ENCODE data around the gene KLHL18. TPM values are rescaled to one million over a fixed set of nuclear protein-coding genes. Genes with fewer than 3 reads are reported as not detected.

Gene KLHL18
- total RNA-seq, 1 experiment from 2014 or later: 28.6 TPM

- Histone ChIP-seq H3K27me3 (ENCODE audit: low read length) (no peaks in the 10 kb centered on the region), H3K79me2 (ENCODE audit: low read length) (peaks cover 65% of the 10 kb centered on the region), H3K36me3 (ENCODE audit: low read depth, low read length) (0 out of 2 replicates have a peak, but pooled peaks cover 3% of the 10 kb centered on the region), H4K20me1 (ENCODE audit: low read length) (peaks cover 25% of the 10 kb centered on the region), H3K4me2 (ENCODE audit: low read length) (peak within 1 kb of the TSS; percentile 92), H3K27ac (ENCODE audit: low read length) (peak within 1 kb of the TSS; percentile 86), H3F3A (ENCODE audit: low read length, unreplicated experiment) (no peaks in the 10 kb centered on the region), H2AFZ (ENCODE audit: low read length) (peak within 1 kb of the TSS; percentile 79), H3K9me3 (ENCODE audit: low read length) (no peaks in the 10 kb centered on the region), H3K9me2 (replicated peaks; ENCODE audit: low read length) (no peaks in the 10 kb centered on the region), H3K4me1 (ENCODE audit: insufficient read depth, low read length) (peaks cover 31% of the 10 kb centered on the region), H3K9ac (ENCODE audit: low read length) (peak within 1 kb of the TSS; percentile 96), H3K4me3 (ENCODE audit: low read length) (peak within 1 kb of the TSS; percentile 77)
- peak; percentile 99 for DNase-seq
- intact Hi-C loops (cut with micrococcal nuclease): loop anchor here (10.0 kb wide), 2 partner anchors 96 to 1174 kb away; partner anchors contain the start of genes KIF9, KLHL18 and PFKFB4
- TF ChIP-seq, protein P1, sequence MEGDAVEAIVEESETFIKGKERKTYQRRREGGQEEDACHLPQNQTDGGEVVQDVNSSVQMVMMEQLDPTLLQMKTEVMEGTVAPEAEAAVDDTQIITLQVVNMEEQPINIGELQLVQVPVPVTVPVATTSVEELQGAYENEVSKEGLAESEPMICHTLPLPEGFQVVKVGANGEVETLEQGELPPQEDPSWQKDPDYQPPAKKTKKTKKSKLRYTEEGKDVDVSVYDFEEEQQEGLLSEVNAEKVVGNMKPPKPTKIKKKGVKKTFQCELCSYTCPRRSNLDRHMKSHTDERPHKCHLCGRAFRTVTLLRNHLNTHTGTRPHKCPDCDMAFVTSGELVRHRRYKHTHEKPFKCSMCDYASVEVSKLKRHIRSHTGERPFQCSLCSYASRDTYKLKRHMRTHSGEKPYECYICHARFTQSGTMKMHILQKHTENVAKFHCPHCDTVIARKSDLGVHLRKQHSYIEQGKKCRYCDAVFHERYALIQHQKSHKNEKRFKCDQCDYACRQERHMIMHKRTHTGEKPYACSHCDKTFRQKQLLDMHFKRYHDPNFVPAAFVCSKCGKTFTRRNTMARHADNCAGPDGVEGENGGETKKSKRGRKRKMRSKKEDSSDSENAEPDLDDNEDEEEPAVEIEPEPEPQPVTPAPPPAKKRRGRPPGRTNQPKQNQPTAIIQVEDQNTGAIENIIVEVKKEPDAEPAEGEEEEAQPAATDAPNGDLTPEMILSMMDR (conservative IDR thresholded peaks at IDR 0.05; ENCODE audit: low read depth, low read length): no peak
- TF ChIP-seq EZH2phosphoT487 (IDR thresholded peaks at IDR 0.05; ENCODE audit: borderline replicate concordance, low read length): no peak
- TF ChIP-seq EZH2 (IDR thresholded peaks at IDR 0.05; ENCODE audit: low read length, unreplicated experiment): no peak
- ChIA-PET POLR2A (ENCODE audit: unreplicated experiment) (interaction anchor here (0.5 to 0.7 kb wide), 4 partner anchors 16 to 808 kb away, joined by 3 to 5 read pairs (median 4); partner anchors contain the start of gene CDC25A), CTCF (interaction anchor here (0.5 to 0.6 kb wide), 2 partner anchors 27 to 1869 kb away, joined by 6 to 7 read pairs; no protein-coding TSS in a partner anchor)
- TSS peak; percentile 60 for BruUV-seq (replicated peaks)
- peak; percentile 79 for ATAC-seq
Measured at GRCh38 chr3:47380601-47381316, 98.0 kb downstream of the KLHL18 start, which contains the start of gene PTPN23. Gene PTPN23, plus strand, starts transcription at chr3:47381021. Its CDS starts 76 bp downstream, at chr3:47381097.

DNA sequence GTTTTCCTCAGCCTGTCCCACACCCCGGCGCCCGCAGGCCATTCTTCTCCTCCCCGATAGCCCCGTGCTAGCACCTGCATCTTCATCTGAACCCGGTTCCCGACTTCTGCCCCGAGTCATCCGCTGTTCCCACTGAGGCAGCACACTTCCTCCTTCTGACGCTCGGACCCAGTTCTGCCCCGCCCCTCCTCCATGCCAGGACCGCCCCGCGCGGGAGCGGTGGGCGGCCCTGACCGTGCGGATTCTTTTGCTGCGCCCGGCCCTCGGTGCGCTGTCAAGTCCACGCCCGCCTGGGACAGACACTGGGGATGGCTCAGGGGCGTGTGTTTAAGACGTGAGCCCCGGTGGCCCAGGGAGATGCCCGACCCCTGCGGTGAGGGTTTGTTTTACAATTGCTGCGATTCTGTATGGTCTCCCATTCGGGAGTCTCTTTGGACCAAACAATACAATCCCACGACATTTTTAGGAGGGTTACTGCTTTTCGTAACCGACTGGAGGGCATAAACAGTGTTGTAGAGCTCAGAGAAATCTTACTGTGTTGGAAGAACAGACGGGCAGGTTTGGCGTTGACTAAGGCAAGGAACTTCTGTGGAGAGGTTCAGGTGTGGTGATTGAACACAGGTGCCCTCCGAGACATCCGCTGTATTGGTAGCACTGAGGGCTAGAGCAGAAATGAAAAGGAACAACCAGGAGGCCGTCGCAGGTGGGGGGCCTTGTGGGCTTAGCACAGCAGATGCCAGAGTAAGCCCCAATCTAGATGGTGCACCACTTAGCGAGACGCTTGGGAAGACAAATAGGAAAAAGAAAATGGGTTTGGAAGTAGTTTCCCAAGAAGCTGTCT, 98.8 kb downstream of the KLHL18 start:
- intact Hi-C loops (cut with micrococcal nuclease): loop anchor here (10.0 kb wide), 2 partner anchors 97 to 1173 kb away; partner anchors contain the start of genes KIF9, KLHL18 and PFKFB4
- ATAC-seq (peak; percentile 80), DNase-seq (peak; percentile 86)
- Histone ChIP-seq H3K4me3 (ENCODE audit: low read length) (peak overlapping the region; percentile 77), H3K27me3 (ENCODE audit: low read length) (no peaks in the 10 kb centered on the region), H3K79me2 (ENCODE audit: low read length) (peaks cover 72% of the 10 kb centered on the region), H3K27ac (ENCODE audit: low read length) (peak overlapping the region; percentile 86), H3K4me1 (ENCODE audit: insufficient read depth, low read length) (peaks cover 32% of the 10 kb centered on the region), H3K36me3 (ENCODE audit: low read depth, low read length) (peaks cover 4% of the 10 kb centered on the region; the same call in 1 of the 2 replicates), H3K4me2 (ENCODE audit: low read length) (peak overlapping the region; percentile 92), H2AFZ (ENCODE audit: low read length) (peak overlapping the region; percentile 72), H3K9me2 (replicated peaks; ENCODE audit: low read length) (no peaks in the 10 kb centered on the region), H3K9me3 (ENCODE audit: low read length) (no peaks in the 10 kb centered on the region), H3K9ac (ENCODE audit: low read length) (peak overlapping the region; percentile 96), H3F3A (ENCODE audit: low read length, unreplicated experiment) (no peaks in the 10 kb centered on the region), H4K20me1 (ENCODE audit: low read length) (peaks cover 28% of the 10 kb centered on the region)
- POLR2A ChIA-PET (ENCODE audit: unreplicated experiment): interaction anchor here (0.6 to 0.7 kb wide), 2 partner anchors 17 to 489 kb away, joined by 3 to 5 read pairs; no protein-coding TSS in a partner anchor
- CTCF ChIA-PET: no interaction called here
- TF ChIP-seq, protein P1 (conservative IDR thresholded peaks at IDR 0.05; ENCODE audit: low read depth, low read length): no peak
- TF ChIP-seq EZH2phosphoT487 (IDR thresholded peaks at IDR 0.05; ENCODE audit: borderline replicate concordance, low read length) (no peak), EZH2 (IDR thresholded peaks at IDR 0.05; ENCODE audit: low read length, unreplicated experiment) (no peak)
- TSS peak; percentile 59 for BruUV-seq (replicated peaks)

Data from PC-3 (cell line).